Ectodermal cell (in vitro differentiated cells): Measurements from ENCODE around the gene CMTM3.
"Not testable (repeated sequence)": the region's sequence is repeated elsewhere in the genome, so short reads cannot be mapped to it uniquely, and the experiment has no call there.

ENCODE experiments used
- H3K27ac ChIP-seq: 2 replicates; pipeline ENCODE4 v1.7.0; 2013; ENCODE audit warnings: mild to moderate bottlenecking, low read depth, low read length; ENCODE audit not compliant: insufficient read depth, poor library complexity, severe bottlenecking
- H3K27me3 ChIP-seq: 2 replicates; pipeline ENCODE4 v1.7.0; 2013; ENCODE audit warnings: mild to moderate bottlenecking, low read length; ENCODE audit not compliant: insufficient read depth, control insufficient read depth, poor library complexity, severe bottlenecking
- H3K36me3 ChIP-seq: one replicate; pipeline ENCODE4 v1.7.0; 2013; ENCODE audit warnings: low read length; ENCODE audit not compliant: control insufficient read depth, insufficient read depth
- H3K4me1 ChIP-seq: one replicate; pipeline ENCODE4 v1.7.0; 2013; ENCODE audit warnings: low read length; ENCODE audit not compliant: control insufficient read depth, insufficient read depth
- H3K4me3 ChIP-seq: 2 replicates; pipeline ENCODE4 v1.7.0; 2013; ENCODE audit warnings: low read depth, low read length, control low read depth; ENCODE audit not compliant: insufficient read depth
- H3K9me3 ChIP-seq: 2 replicates; pipeline ENCODE4 v1.7.0; 2013; ENCODE audit warnings: mild to moderate bottlenecking, low read length, moderate library complexity; ENCODE audit not compliant: control insufficient read depth
- WGBS, 2 experiments: methylation state at CpG; one replicate each; pipeline ENCODE4 v1.1.7; 2013; ENCODE audit warnings: missing lambda C conversion rate in 2 of 2; 5-methylcytosine and 5-hydroxymethylcytosine counted together

CMTM3 gene

GRCh38 chr16:66619534-66620428, 15.3 kb downstream of the CMTM3 start:
- 81 to 84% methylated on average over 11 to 12 of the region's 12 CpGs for WGBS, 2 experiments
- no peak overlapping the region for H3K4me3 ChIP-seq
- H3K36me3 ChIP-seq = peaks cover 3% of the 10 kb centered on the region
- H3K4me1 ChIP-seq = peaks cover 23% of the 10 kb centered on the region
- H3K27me3 ChIP-seq = no peaks in the 10 kb centered on the region
- no peaks in the 10 kb centered on the region for H3K9me3 ChIP-seq
- no peak overlapping the region for H3K27ac ChIP-seq

GRCh38 chr16:66620429-66620795, 15.9 kb downstream of the CMTM3 start:
- 84 to 87% methylated on average over 8 of the region's 8 CpGs for WGBS, 2 experiments
- Histone ChIP-seq H3K27ac (no peak overlapping the region), H3K36me3 (peaks cover 3% of the 10 kb centered on the region), H3K4me1 (peaks cover 23% of the 10 kb centered on the region), H3K9me3 (no peaks in the 10 kb centered on the region), H3K4me3 (no peak overlapping the region), H3K27me3 (no peaks in the 10 kb centered on the region)

- H3K4me3 ChIP-seq = no peak overlapping the region
- H3K9me3 ChIP-seq = no peaks in the 10 kb centered on the region
- H3K36me3 ChIP-seq = peaks cover 3% of the 10 kb centered on the region
- WGBS, 2 experiments = 94 to 96% methylated on average over 14 of the region's 14 CpGs
- no peaks in the 10 kb centered on the region for H3K27me3 ChIP-seq
- H3K4me1 ChIP-seq = peaks cover 18% of the 10 kb centered on the region
- no peak overlapping the region for H3K27ac ChIP-seq
Observed at GRCh38 chr16:66621973-66622372, 17.5 kb downstream of the CMTM3 start.

- 89 to 90% methylated on average over 3 of the region's 3 CpGs for WGBS, 2 experiments
- Histone ChIP-seq H3K36me3 (peaks cover 3% of the 10 kb centered on the region), H3K4me3 (no peak overlapping the region), H3K27me3 (no peaks in the 10 kb centered on the region), H3K27ac (no peak overlapping the region), H3K4me1 (peaks cover 18% of the 10 kb centered on the region), H3K9me3 (no peaks in the 10 kb centered on the region)
Observed at GRCh38 chr16:66622863-66623262, 18.4 kb downstream of the CMTM3 start.

GRCh38 chr16:66623755-66624154, 19.3 kb downstream of the CMTM3 start:
- Histone ChIP-seq H3K4me1 (peaks cover 18% of the 10 kb centered on the region), H3K9me3 (no peaks in the 10 kb centered on the region), H3K36me3 (peaks cover 3% of the 10 kb centered on the region), H3K27me3 (no peaks in the 10 kb centered on the region), H3K27ac (no peak overlapping the region), H3K4me3 (no peak overlapping the region)
- WGBS, 2 experiments = 65 to 71% methylated on average over 3 of the region's 3 CpGs

- H3K4me1 ChIP-seq = peaks cover 10% of the 10 kb centered on the region
- not testable (repeated sequence) for H3K36me3 ChIP-seq, H3K9me3 ChIP-seq, H3K4me3 ChIP-seq, H3K27ac ChIP-seq, H3K27me3 ChIP-seq
- 92% methylated on average over 17 of the region's 17 CpGs for WGBS, 2 experiments
Observed at GRCh38 chr16:66627611-66628378, 23.3 kb downstream of the CMTM3 start.

- Histone ChIP-seq H3K36me3 (no peaks in the 10 kb centered on the region), H3K4me3 (no peak overlapping the region), H3K27me3 (no peaks in the 10 kb centered on the region), H3K4me1 (no peaks in the 10 kb centered on the region), H3K27ac (no peak overlapping the region), H3K9me3 (no peaks in the 10 kb centered on the region)
- WGBS, 2 experiments = 96 to 100% methylated on average over 5 of the region's 5 CpGs
Observed at GRCh38 chr16:66629856-66630255, 25.4 kb downstream of the CMTM3 start.

- H3K27me3 ChIP-seq, H3K9me3 ChIP-seq, H3K36me3 ChIP-seq, H3K4me3 ChIP-seq, H3K27ac ChIP-seq, H3K4me1 ChIP-seq: not testable (repeated sequence)
- 96 to 97% methylated on average over 29 to 37 of the region's 49 CpGs for WGBS, 2 experiments
Observed at GRCh38 chr16:66630561-66631260, 26.2 kb downstream of the CMTM3 start.

- no CpG with 5 or more reads among the region's 4 CpGs for WGBS, 2 experiments
- not testable (repeated sequence) for H3K4me3 ChIP-seq, H3K4me1 ChIP-seq, H3K36me3 ChIP-seq, H3K27me3 ChIP-seq, H3K27ac ChIP-seq, H3K9me3 ChIP-seq
Observed at GRCh38 chr16:66631558-66631957, 27.1 kb downstream of the CMTM3 start.
